GM12865 (cell line): ENCODE results near the gene HIP1R.
"Not testable (repeated sequence)": the region's sequence is repeated elsewhere in the genome, so short reads cannot be mapped to it uniquely, and the experiment has no call there.

ENCODE experiments used
- DNase-seq: peaks from one replicate; pipeline ENCODE4 v3.0.0; 2010; ENCODE audit warnings: low read depth
- H3K4me3 ChIP-seq: 2 replicates; pipeline ENCODE4 v1.5.1; 2011; ENCODE audit warnings: mild to moderate bottlenecking, low read depth, low read length, control low read depth
- TF ChIP-seq, protein P1 (sequence below): IDR thresholded peaks from 2 replicates; pipeline ENCODE4 v1.5.1; 2011; ENCODE audit warnings: low read length, control low read depth, low read depth, inconsistent platforms; ENCODE audit not compliant: insufficient read depth; ENCODE audit errors: missing control alignments

Gene HIP1R

DNA sequence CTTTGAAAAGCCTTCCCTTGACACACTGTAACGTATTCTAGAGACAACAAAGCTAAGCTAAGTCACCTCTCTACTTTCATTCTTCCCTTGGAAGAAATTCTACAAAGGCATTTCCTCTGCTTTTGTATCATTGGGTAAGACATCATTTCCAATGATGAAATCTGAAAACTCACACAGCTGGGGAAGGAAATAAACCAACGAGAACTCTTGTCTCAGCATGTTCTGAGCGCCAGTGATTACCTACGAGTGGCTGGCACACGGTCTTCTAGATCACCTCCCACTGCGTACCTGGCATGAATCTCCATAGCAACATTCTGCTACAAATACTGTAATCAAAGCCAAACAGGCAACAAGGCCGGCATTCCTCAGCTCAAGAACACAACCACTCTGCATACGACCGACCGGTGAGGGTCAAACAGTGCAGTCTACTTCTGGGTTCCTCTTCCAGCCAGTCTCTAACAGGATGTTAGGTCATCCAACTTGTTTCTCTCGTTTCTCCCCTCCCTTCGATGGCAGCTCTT, 53.0 kb downstream of the HIP1R start:
- TF ChIP-seq, protein P1, sequence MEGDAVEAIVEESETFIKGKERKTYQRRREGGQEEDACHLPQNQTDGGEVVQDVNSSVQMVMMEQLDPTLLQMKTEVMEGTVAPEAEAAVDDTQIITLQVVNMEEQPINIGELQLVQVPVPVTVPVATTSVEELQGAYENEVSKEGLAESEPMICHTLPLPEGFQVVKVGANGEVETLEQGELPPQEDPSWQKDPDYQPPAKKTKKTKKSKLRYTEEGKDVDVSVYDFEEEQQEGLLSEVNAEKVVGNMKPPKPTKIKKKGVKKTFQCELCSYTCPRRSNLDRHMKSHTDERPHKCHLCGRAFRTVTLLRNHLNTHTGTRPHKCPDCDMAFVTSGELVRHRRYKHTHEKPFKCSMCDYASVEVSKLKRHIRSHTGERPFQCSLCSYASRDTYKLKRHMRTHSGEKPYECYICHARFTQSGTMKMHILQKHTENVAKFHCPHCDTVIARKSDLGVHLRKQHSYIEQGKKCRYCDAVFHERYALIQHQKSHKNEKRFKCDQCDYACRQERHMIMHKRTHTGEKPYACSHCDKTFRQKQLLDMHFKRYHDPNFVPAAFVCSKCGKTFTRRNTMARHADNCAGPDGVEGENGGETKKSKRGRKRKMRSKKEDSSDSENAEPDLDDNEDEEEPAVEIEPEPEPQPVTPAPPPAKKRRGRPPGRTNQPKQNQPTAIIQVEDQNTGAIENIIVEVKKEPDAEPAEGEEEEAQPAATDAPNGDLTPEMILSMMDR = no peak
- peak overlapping the region; percentile 33 for H3K4me3 ChIP-seq
- DNase-seq = peak; percentile 62

DNA sequence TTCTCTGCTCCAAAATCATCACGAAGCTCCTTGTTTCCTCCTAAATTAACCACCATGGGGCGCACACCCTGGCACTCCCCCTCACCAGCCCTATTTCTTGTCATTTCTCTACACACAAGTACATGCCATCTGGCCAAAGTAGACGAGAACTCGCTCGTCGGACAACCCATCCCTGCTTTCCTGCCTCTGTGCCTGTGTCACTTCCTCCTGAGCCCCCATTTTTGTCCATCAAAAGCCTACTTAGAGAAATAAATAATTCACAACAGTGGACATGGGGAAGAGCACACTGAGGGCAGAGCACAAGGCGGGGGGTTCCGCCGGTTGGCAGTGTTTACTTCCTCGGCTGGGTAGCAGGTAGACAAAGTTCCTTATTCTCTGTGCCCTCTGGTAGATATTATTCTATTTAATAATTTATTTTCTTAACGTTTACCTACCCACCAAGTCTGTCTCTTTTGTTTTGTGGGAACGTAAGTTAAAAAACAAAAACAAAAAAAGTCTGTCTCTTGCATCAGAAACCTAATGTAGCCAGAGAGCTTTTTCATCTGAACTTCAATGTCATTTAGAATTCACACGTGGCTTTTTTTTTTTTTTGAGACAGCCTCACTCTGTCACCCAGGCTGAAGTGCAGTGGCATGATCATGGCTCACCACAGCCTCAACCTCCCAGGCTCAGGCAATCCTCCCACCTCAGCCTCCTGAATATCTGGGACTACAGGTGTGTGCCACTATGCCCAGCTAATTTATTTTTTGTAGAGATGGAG, 54.7 kb downstream of the HIP1R start:
- no peak overlapping the region for H3K4me3 ChIP-seq
- TF ChIP-seq, protein P1 = no peak
- no peak for DNase-seq

GRCh38 chr12:122891661-122892525, 56.6 kb downstream of the HIP1R start:
- no peak overlapping the region for H3K4me3 ChIP-seq
- no peak for DNase-seq
- TF ChIP-seq, protein P1 = no peak

DNA sequence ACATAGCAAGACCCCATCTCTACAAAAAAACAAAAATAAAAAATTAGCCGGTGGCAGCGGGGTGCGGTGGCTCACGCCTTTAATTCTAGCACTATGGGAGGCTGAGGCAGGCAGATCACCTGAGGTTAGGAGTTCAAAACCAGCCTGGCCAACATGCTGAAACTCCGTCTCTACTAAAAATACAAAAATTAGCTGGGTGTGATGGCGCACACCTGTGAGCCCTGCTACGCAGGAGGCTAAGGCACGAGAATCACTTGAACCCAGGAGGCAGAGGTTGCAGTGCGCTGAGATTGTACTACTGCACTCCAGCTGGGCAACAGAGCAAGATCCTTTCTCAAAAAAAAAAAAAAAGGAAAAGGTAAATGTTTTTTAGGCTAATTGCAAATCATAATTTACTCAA, 57.5 kb downstream of the HIP1R start:
- H3K4me3 ChIP-seq = not testable (repeated sequence)

DNA sequence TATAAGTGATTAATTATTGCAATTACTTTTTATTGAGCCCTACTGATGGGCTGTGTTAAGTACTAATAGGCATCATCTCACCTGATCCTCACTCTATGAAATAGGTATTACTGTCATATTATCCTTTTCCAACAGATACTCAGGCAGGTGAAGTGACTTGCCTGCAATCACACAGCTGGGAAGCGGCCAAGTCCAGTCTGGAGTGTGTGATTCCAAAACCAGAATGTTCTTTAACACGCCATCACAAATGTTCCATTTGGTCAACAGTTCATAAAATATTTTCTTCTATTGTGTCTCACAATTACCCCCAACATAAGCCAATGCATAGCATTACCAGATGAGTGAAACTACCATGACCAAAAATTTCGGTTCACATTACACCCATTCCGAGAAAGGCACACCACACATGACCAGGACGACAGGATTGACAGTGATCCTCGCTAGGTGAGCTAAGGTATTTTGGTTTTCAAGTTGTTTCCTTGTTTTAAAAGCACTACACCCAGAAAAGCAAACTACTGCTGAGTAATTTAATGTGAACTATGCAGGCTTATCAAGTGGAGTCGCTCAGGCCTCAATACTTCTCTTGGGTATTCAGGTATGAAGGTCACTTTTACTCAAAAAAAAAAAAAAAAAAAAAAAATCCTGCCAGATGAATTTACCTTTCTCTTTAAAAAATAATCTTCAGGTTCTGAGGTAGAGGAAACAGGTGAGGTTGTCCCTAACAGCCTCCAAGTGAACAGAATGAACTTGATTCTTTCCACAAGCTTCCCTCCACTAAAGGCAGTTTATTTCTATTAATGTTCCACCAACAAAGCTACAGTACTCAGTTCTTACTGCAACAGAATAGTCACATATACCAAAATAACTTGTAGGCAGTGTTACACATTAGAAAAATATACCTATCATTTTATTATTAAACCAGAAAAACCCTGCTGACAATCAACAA, 58.2 kb downstream of the HIP1R start:
- DNase-seq = no peak
- TF ChIP-seq, protein P1 = no peak
- no peak overlapping the region for H3K4me3 ChIP-seq

More for the DNA sequence above, 57.5 kb downstream of the HIP1R start:
- not testable (repeated sequence) for DNase-seq

DNA sequence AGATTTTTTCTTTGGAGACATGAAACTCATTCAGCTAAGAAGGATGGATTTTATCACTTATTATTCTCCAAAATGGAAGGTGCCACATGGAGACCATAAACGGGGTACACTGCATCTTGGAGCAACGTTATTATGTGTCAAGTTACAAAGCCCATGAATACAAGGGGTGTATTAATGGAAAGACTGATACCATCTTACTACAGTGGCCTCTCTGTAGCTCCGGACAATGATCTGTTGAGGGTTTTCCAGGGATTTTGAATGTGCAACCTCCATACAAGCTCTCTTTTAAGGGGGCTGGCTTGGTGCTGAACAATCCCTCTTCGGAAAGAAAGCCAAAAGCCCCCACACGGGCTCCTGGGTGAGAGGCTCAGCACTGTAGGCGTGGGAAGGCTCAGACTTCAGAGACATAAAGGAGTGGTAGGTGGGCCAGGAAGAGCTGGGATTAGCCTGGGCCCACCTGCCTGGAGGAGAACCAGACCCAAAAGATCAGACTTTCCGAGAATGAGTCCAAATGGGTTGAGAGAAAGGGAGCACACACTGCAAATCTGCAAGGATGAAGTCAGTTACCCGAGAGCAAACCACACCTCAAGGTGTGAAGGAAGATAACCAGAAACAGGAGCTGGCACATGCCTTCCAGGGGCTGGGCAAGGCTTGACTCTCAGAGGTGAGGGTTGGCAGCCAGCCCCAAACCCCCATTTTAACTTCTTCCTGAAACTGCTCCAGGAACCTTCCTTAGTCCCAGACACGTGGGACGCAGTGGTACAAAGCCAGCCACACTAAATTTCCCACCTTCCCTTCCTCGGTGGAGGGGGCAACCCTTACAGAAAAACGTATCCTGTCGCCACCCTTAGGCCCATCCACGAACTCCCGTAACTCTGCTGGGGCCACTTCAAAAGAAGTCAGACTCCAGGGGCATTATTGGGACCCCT, 59.2 kb downstream of the HIP1R start:
- TF ChIP-seq, protein P1 = no peak
- DNase-seq = no peak
- peak overlapping the region; percentile 71 for H3K4me3 ChIP-seq
